ENCODE results near the gene NCAPH2. TPM values are rescaled to one million over a fixed set of nuclear protein-coding genes. Genes with fewer than 3 reads are reported as not detected.

Gene NCAPH2
- polyA plus RNA-seq, 3 donors, result 12.5 to 23.6 (median 18.1) TPM

DNA sequence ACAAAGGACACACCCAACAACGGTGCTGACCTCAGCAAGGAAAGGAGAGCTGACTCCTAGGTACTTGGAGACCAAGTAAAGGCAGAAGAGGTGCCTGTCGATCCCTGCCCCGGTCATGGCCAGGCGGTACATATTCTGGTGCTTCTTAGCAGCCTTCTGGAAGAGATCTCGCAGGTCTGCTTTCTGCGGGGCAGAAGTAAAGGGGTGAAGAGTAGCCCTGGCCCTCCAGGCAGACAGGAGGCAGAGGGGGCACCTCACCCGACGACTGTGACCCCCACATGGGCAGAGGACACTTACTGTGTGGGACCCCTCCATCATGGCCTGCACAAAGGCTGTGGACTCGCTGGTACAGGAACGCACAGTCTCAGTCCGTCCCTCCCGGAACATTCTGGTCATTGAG lies 62.8 kb downstream of the NCAPH2 start:
- peaks cover 0 to 5% (median 2%) of the 10 kb centered on the region in 3 donors for H3K27me3 Mint-ChIP-seq (ENCODE audit: low read depth in 3 of 3)
- H3K4me1 Mint-ChIP-seq, result no peaks in the 10 kb centered on the region
- Histone ChIP-seq H3K79me2 (ENCODE audit: insufficient read depth, low read length) (no peaks in the 10 kb centered on the region), H3K27me3 (ENCODE audit: control insufficient read depth in 2 of 2, insufficient read depth in 2 of 2, low read length in 2 of 2) (no peaks in the 10 kb centered on the region), H3K9ac (ENCODE audit: insufficient read depth, low read length, poor library complexity, severe bottlenecking) (no peak overlapping the region), H3K9me3 (replicated peaks in 1 of 2; ENCODE audit: control insufficient read depth in 1 of 2, insufficient read depth in 1 of 2, low read length in 2 of 2) (no peaks in the 10 kb centered on the region), H3K27ac (ENCODE audit: low read depth in 1 of 2, low read length in 2 of 2) (no peak overlapping the region), H3K4me3 (replicated peaks in 1 of 3; ENCODE audit: low read depth in 2 of 3, low read length in 3 of 3) (no peak overlapping the region), H3K36me3 (replicated peaks in 1 of 2; ENCODE audit: control insufficient read depth in 1 of 2, insufficient read depth in 2 of 2, low read length in 2 of 2) (peaks cover 31 to 63% of the 10 kb centered on the region in 2 donors), H3K4me2 (replicated peaks; ENCODE audit: extremely low read depth, low read length, poor library complexity, severe bottlenecking) (no peak overlapping the region), H3K4me1 (ENCODE audit: control insufficient read depth in 1 of 2, insufficient read depth in 2 of 2, low read length in 2 of 2) (no peaks in the 10 kb centered on the region), H4K20me1 (ENCODE audit: insufficient read depth, low read length) (no peaks in the 10 kb centered on the region), H2AFZ (ENCODE audit: insufficient read depth, low read depth, low read length, poor library complexity, severe bottlenecking) (no peak overlapping the region)
- DNase-seq, result no peak
- TF ChIP-seq, protein P1, sequence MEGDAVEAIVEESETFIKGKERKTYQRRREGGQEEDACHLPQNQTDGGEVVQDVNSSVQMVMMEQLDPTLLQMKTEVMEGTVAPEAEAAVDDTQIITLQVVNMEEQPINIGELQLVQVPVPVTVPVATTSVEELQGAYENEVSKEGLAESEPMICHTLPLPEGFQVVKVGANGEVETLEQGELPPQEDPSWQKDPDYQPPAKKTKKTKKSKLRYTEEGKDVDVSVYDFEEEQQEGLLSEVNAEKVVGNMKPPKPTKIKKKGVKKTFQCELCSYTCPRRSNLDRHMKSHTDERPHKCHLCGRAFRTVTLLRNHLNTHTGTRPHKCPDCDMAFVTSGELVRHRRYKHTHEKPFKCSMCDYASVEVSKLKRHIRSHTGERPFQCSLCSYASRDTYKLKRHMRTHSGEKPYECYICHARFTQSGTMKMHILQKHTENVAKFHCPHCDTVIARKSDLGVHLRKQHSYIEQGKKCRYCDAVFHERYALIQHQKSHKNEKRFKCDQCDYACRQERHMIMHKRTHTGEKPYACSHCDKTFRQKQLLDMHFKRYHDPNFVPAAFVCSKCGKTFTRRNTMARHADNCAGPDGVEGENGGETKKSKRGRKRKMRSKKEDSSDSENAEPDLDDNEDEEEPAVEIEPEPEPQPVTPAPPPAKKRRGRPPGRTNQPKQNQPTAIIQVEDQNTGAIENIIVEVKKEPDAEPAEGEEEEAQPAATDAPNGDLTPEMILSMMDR (IDR thresholded peaks at IDR 0.05), result no peak
- no peak overlapping the region for H3K27ac Mint-ChIP-seq
- no peak overlapping the region for H3K4me3 Mint-ChIP-seq
- no peaks in the 10 kb centered on the region for H3K9me3 Mint-ChIP-seq
- intact Hi-C loops (cut with micrococcal nuclease), result no loop called here
- WGBS (ENCODE audit: insufficient coverage), result 95% methylated on average over 11 of the region's 12 CpGs
- peaks cover 38 to 72% of the 10 kb centered on the region in 2 donors for H3K36me3 Mint-ChIP-seq

DNA sequence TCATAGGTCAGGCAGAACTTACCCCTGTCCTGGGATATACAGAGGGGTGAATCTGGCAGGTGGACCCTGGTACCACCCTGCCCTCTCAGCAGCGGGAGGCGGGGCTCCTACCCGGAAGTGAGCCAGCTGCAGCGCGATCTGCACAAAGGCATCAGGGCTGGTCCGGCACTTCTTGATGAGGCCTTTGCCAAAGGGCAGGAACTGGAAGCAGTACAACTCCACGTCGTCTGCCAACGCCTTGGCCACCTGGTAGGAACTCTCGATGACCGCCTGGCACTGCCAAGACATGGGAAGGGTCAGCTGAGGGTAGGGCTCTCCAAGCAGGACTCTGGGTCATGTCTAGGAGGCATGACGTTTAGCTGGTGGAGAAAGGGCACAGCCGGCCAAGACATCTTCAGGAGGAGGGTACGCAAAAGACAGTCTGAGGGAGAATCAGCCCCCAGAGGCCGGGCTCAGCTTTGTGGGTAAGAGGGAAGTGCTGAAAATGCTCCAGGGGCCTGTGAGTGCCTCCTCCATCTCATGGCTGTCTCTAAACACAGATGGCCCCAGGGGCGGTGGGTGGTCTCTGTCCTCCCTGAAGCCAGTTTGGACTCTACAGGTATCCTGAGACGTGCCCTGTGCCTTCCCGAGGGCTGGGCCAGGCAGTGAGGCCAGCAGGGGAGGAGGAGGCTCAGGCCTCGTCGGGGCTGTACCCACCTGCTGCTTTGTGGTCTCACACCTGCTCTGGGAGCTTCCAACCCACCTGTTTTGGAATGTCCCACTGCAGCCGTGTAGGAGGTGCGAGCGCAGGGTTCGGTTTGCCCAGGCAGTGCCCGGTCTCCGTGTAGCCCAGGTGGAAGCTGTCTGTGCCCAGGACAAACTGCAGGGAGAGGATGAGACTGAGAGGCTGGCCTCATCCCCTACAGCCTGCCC lies 63.5 kb downstream of the NCAPH2 start:
- H3K9me3 Mint-ChIP-seq, result no peaks in the 10 kb centered on the region
- no peak for DNase-seq
- TF ChIP-seq, protein P1 (IDR thresholded peaks at IDR 0.05), result no peak
- no peaks in the 10 kb centered on the region for H3K4me1 Mint-ChIP-seq
- H3K4me3 Mint-ChIP-seq, result no peak overlapping the region
- intact Hi-C loops (cut with micrococcal nuclease), result no loop called here
- H3K4me3 ChIP-seq (replicated peaks in 1 of 3; ENCODE audit: low read depth in 2 of 3, low read length in 3 of 3), result no peak overlapping the region
- no peak overlapping the region for H3K4me2 ChIP-seq (replicated peaks; ENCODE audit: extremely low read depth, low read length, poor library complexity, severe bottlenecking)
- H3K79me2 ChIP-seq (ENCODE audit: insufficient read depth, low read length), result no peaks in the 10 kb centered on the region
- H3K27me3 ChIP-seq (ENCODE audit: control insufficient read depth in 2 of 2, insufficient read depth in 2 of 2, low read length in 2 of 2), result no peaks in the 10 kb centered on the region
- H2AFZ ChIP-seq (ENCODE audit: insufficient read depth, low read depth, low read length, poor library complexity, severe bottlenecking), result no peak overlapping the region
- no peak overlapping the region for H3K9ac ChIP-seq (ENCODE audit: insufficient read depth, low read length, poor library complexity, severe bottlenecking)
- peaks cover 0 to 5% (median 0%) of the 10 kb centered on the region in 3 donors for H3K27me3 Mint-ChIP-seq (ENCODE audit: low read depth in 3 of 3)
- H3K36me3 ChIP-seq (replicated peaks in 1 of 2; ENCODE audit: control insufficient read depth in 1 of 2, insufficient read depth in 2 of 2, low read length in 2 of 2), result peaks cover 31 to 70% of the 10 kb centered on the region in 2 donors
- H3K4me1 ChIP-seq (ENCODE audit: control insufficient read depth in 1 of 2, insufficient read depth in 2 of 2, low read length in 2 of 2), result no peaks in the 10 kb centered on the region
- no peak overlapping the region for H3K27ac ChIP-seq (ENCODE audit: low read depth in 1 of 2, low read length in 2 of 2)
- no peaks in the 10 kb centered on the region for H3K9me3 ChIP-seq (replicated peaks in 1 of 2; ENCODE audit: control insufficient read depth in 1 of 2, insufficient read depth in 1 of 2, low read length in 2 of 2)
- no peaks in the 10 kb centered on the region for H4K20me1 ChIP-seq (ENCODE audit: insufficient read depth, low read length)
- peak overlapping the region in 1 of 7 donors; percentile 14 for H3K27ac Mint-ChIP-seq
- peaks cover 43 to 79% of the 10 kb centered on the region in 2 donors for H3K36me3 Mint-ChIP-seq
- 94% methylated on average over 24 of the region's 26 CpGs for WGBS (ENCODE audit: insufficient coverage)
